HEK293T (cell line): ENCODE measurements around the gene SLC35A2.

ENCODE experiments used
- CTBP1 ChIP-seq: fragments of 450-650 bp; IDR thresholded peaks from 2 replicates; pipeline ENCODE4 v1.6.1; 2016; ENCODE audit warnings: borderline replicate concordance
- ELF4 ChIP-seq: fragments of 450-650 bp; IDR thresholded peaks from 2 replicates; pipeline ENCODE4 v1.6.1; 2017; ENCODE audit warnings: antibody characterized with exemption
- FOXA1 ChIP-seq: fragments of 450-650 bp; IDR thresholded peaks from 2 replicates; pipeline ENCODE4 v1.6.1; 2016; ENCODE audit warnings: mild to moderate bottlenecking
- FOXK2 ChIP-seq: fragments of 450-650 bp; IDR thresholded peaks from 2 replicates; pipeline ENCODE4 v1.6.1; 2016; ENCODE audit warnings: mild to moderate bottlenecking
- FOXM1 ChIP-seq: fragments of 450-650 bp; IDR thresholded peaks from 2 replicates; pipeline ENCODE4 v1.6.1; 2017; ENCODE audit warnings: mild to moderate bottlenecking, borderline replicate concordance
- L3MBTL2 ChIP-seq: fragments of 450-650 bp; conservative IDR thresholded peaks from 2 replicates; pipeline ENCODE4 v1.6.1; 2016; ENCODE audit warnings: mild to moderate bottlenecking
- LEF1 ChIP-seq: fragments of 450-650 bp; IDR thresholded peaks from 2 replicates; pipeline ENCODE4 v1.6.1; 2017; ENCODE audit warnings: mild to moderate bottlenecking, borderline replicate concordance
- NFRKB ChIP-seq: fragments of 450-650 bp; IDR thresholded peaks from 2 replicates; pipeline ENCODE4 v1.6.1; 2016; ENCODE audit warnings: mild to moderate bottlenecking, moderate library complexity

DNA sequence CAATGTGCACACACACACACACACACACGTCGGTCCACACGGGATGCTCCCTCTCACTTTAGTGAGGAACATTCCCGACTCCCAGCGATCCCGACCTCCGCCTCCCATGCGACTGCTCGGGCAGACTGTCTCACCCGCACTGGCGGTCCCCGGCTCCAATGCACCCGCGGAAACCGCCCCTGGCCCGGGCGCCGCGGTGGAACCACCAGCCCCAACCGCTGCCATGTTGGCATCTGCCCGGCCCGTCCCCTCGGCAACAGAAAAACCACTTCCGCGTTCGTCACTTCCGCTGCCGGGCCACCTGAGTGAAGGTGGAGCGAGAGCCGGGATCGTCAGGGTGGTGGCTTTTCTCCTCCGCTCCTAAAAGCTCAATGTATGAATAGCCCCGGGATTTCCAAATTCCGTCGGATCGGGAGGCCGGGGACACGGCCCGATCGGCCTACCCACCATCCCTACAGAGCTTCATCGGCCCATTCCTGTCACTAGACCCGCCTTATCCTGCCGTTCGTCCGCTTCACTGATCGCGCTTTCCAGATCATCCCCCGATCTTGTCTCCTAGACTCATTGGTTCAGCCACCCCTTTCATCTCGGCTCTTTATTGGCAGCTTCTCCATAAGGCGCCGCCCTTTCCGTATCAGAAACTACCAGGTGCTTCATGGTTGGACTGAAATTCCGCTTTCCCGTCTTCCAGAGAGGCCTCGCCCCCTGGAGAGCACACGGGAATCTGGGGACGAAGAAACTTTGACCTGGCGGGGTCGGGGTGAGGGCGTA, at the start of gene SLC35A2:
- peak; percentile 68 for TF ChIP-seq ELF4
- TF ChIP-seq L3MBTL2: no peak; the same call in 1 of the 2 replicates
- no peak for TF ChIP-seq FOXA1
- no peak for TF ChIP-seq NFRKB
- no peak for TF ChIP-seq FOXM1
- TF ChIP-seq FOXK2: no peak
- no peak for TF ChIP-seq CTBP1
- no peak for TF ChIP-seq LEF1
